GM21576 (cell line): ENCODE results near the gene ANXA8.

ENCODE experiments used
- ATAC-seq: cut with Tn5 transposase; IDR thresholded peaks from one replicate; pipeline ENCODE4 v1.9.1; 2021; ENCODE audit warnings: mild to moderate bottlenecking, moderate library complexity; ENCODE audit not compliant: unreplicated experiment

Gene ANXA8

DNA sequence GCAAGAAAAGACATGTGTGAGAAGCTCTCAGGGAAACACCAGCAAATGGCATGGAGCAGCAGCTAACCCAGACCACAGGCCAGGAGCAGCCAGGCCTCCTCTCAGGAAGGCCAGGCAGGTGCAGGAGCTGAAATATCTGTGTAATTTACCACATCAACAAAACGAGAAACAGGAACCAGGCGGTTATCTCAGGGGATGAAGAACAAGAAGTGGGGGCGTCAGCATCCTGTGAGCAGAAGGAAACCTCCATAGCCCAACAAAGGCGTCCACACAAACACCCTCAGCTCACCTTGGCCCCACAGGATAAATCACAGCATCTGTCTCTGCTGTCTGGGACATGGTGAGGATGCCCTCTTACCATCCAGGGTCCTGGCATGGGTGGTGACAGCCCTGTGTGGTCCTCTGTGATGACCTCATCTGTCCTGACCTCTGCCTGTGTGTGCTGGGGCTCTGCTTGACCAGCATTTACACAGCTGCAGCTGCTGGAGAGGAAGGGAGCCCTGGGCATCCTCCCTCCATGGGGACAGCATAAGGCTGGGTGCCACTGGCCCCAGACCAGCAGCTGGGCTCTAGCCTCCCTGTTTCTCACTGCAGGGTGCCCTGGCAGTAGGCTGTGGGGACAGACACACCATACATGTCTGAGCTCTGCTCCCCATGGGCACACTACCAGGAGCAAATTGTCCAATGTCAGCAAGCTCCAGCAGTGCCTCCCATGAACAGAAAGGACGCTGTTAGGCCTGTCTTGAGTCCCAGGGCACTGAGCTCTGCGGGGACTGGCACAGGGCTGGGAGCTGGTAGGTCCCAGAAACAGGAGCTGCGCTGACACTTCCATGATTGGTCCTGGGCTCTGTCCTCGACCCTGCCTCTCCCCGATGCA, 34.6 kb downstream of the ANXA8 start:
- ATAC-seq: no peak

DNA sequence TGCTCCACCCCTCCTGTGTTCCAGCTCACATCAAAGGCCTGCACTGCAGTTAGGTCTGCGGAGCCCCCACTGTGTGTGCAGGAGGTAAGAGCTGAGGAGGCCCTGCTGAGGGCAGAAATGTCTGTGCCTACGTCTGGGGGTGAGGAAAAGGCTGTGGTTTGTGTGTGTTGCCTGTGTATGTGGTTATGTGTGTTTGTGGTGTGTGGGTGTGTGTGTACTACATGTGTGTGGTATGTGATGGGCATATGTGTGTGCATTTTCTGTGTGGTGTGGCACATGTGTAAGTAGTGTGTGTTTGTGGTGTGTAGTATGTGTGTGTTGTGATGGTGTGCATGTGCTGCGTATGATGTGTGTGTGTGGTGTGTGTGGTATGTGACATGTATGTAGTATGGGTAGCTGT, 36.2 kb downstream of the ANXA8 start:
- no peak for ATAC-seq

DNA sequence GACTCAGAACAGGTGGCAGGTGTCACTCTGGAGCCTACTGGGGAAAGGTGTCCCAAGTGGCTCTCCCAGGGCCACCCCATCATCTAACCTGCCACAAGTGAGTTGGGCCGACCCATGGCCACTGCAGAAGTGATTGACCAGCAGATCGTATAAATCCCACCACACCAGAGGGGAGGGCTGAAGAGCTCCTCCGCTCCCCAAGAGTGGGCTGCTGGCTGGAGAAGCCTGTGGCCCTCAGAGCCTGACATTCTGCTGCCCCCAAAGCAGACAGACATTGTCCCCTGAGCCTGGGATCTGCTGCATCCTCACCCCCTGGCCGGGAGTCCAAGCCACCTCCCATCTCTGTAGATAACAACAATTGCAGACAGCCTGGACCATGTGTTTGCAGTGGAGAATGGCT, 36.7 kb downstream of the ANXA8 start:
- ATAC-seq: no peak

- ATAC-seq: no peak
Observed at GRCh38 chr10:47445720-47446119, 38.2 kb downstream of the ANXA8 start.

GRCh38 chr10:47444047-47444446, 39.9 kb downstream of the ANXA8 start:
- no peak for ATAC-seq

GRCh38 chr10:47443145-47443544, 40.8 kb downstream of the ANXA8 start:
- ATAC-seq: no peak

DNA sequence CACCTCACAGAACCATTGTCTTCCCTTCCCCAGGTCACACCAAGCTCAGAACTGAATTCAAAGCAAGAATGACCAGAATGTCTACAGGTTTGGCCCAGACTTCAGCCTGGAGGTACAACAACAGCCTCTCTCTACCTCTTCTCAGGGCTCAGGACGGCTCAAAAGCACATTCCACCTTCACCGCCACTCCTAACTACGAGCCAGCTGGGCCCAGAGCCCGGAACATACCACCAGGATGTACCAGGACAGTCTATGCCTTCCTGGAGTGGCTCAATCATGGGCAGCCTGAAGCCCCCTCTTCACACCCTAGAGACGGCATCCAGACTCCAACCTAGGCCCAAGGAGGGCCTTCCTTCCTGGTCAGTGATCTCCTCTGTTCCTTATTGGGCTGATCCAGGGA, 41.6 kb downstream of the ANXA8 start:
- no peak for ATAC-seq

- no peak for ATAC-seq
Observed at GRCh38 chr10:47441938-47442337, 42.0 kb downstream of the ANXA8 start.

DNA sequence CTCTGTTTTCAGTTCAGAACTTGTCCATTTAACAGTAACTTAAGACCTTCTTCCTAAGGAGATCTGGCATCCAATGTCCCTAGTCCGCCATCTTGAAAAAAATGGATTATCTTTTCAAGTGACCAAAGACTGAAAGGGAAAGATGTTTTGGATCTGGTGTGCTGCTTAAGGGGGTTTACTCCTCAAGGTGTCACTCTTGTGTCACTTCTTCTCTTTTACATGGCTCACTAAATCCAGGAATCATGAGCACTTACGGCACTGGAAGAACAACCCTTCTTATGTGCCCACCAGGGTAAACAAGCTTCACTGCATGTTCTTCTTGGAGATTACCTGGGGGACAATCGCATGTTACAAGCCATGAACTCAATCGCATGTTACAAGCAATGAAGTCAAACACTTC, 43.7 kb downstream of the ANXA8 start:
- no peak for ATAC-seq

GRCh38 chr10:47438857-47439474, 44.9 kb downstream of the ANXA8 start:
- ATAC-seq: no peak

DNA sequence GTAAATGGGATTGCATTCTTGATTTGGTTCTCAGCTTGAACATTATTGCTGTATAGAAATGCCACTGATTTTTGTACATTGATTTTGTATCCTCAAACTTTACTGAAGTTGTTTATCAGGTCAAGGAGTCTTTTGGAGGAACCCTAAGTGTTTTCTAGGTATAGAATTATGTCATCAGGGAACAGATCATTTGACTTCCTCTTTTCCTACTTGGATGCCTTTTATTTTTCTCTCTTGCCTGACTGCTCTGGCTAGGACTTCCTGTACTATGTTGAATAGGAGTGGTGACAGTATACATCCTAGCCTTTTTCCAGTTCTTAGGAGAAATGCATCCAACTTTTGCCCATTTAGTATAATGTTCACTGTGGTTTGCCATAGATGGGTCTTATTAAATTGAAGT, 48.8 kb downstream of the ANXA8 start:
- ATAC-seq: no peak

DNA sequence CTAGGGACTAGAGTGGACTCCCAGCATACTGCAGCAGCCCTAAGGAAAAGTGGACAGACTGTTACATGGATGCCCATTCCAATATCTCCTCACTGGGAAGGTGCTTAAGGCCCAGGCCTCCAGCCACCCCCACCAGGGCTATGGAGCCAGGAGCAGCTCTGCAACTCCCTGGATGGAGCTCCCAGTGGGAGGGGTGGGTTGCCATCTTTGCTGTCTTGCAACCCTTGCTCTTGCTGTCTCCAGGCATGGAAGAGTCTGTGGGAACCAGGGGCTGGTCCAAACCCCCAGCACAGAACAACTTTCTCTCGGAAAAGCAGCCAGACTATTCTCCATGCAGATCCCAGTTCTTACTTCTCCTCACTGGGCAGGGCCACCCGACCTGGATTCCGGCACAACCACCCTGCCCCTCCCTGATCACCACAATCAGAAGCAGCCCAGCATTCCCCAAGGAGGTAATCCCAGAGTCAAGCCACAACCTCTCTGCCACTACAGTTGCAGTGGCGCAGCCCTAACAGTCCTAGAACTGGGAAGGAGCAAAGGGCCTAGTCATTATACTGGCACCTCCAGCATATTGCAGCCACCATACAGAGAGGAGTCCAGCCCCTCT, 58.0 kb downstream of the ANXA8 start:
- ATAC-seq: no peak

DNA sequence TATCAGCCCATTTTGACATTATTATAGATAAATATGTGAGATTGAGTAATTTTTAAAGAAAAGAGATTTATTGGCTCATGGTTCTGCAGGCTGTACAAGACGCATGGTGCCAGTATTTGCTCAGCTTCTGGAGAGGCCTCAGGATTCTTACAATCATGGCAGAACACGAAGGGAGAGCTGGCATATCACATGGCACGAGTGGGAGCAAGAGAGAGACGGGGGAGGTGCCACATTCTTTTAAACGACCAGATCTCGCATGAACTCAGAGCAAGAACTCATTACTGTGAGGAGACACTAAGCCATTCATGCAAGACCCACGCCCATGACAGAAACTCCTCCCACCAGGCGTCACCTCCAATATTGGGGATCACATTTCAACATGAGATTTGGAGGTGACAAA, 59.7 kb downstream of the ANXA8 start:
- no peak for ATAC-seq

- no peak for ATAC-seq
Observed at GRCh38 chr10:47423476-47423875, 60.4 kb downstream of the ANXA8 start.

DNA sequence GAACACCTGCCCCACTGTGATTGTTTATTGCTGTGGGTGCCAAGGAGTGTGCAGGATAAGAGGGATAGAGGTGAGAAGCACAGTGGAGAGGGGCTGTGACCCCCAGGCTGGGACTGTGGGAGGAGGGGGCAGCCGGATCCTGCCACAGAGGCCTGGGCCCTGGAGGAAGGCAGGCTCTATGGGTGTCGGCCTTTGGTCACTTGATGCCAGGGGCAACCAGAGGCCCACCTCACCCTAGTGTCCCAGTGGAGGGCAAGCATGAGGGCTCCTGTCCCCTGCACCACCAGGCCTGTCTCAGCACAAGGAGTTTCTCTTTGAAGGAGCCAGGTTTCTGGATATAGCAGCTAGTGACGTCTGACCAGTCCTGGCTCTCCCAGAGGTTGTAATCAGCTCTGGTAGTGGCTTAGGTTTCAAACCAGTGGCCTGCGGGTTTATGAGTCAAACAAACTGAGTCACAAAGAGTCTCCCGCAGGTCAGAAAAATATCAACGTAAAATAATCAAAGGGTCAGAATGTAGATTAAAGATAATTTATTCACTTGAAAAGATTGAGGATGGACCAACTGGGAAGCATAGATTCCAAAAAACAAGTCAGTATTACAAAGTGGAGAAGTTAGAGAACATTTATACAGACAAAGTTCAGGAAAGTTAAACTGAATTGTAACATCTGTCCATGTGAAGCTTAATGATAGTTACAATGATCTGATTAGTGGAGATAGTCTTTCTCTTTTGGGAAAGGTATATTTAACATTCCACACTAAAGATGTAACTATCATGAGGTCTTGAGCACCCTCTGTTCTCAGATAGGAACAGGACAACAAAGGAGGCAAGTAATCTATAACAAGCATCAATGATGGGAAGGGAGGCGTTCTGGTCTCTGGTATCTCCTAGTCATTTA, 62.6 kb downstream of the ANXA8 start:
- no peak for ATAC-seq

DNA sequence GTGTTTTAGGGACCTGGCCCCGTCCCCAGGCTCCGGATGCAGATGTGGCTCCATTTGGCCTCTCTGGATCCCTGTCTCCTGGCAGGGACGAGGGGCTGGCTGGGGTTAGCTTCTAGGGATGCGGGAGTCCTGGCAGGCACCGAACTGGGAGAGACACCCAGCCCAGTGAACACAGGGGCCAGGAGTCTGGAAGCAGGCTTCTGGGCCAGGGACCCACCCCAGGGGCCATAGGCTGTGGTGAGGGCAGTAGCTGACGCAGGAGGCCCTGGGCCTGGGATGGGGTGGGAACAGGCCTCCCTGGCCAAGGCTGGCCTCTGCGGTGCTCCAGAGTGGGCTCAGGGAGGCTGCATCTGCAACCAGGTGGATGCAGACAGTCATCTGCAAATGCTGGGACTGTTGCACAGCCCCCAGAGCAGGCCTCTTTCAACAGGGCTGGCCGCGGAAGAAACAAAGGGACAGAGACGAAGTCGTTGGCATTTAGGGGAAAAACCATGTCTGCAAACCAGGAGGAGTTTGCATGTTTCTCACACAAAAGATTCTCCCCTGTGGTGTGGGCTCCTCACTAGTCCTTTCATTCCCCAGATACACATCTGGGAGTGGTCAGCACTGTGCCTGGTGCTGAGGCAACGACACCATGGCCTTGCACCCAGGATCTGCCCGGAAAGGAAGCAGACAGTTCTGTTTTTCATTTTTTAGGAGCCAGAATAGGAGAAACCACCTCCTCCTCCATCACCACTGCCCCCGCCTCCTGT, 63.4 kb downstream of the ANXA8 start:
- no peak for ATAC-seq

DNA sequence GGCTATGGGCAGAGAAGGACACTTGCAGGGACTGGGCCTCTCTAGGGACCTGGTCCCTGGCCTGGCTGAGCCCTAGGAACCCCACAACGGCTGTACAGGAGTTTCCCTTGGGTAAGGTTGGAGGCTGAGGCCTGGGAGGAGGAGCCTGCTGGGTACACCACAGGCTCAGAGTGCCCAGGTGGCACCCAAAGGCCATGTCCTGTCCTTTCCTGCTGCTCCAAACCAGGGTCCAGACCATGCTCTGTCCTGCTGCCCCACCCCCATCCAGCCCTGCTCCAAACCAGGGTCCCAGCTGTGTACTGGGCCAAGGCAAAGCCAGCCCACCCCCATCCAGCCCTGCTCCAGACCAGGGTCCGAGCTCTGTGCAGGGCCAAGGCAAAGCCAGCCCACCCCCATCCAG, 64.5 kb downstream of the ANXA8 start:
- no peak for ATAC-seq

DNA sequence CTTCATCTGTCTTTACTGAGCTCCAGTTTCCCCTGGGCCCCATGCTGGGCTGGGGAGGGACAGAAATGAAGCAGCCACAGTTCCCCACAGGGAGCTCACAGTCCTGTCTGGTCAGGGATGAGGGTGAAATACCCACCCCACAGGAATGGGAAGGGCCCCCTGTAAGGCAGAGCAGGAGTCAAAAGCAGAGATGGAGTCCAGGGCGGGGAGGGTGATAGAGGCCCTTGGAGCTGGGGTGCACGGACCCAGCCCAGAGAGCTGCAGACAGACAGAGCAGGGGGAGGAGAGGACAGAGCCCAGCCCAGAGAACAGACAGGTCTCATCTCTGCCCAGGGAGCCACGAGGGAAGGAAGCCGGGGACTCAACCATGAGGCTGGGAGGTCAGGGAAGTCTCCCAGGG, 64.9 kb downstream of the ANXA8 start:
- ATAC-seq: no peak

DNA sequence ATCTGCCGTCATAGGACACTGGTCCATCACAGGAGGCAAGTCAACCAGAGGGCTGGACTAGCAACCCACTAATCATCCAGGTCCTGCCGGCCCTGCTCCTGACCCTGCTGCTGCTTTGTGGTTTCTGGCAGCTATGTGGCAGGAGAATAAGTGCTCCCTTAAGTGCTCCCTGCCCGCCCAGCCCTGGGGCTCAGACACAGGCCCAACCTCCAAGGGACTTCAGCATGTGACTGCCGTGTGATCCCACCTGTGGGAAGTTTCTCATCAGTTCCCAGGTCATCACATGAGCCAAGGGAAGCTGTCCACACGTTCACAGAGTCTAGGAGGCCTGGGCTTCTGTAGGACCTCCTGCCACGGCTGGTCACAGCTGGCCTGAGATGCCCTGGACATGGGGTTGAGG, 65.6 kb downstream of the ANXA8 start:
- no peak for ATAC-seq
